ENCODE measurements around the gene MAD1L1. TPM values are rescaled to one million over a fixed set of nuclear protein-coding genes. Genes with fewer than 3 reads are reported as not detected.

MAD1L1 gene
- total RNA-seq, 2 experiments from 2014 or later: 58.3 to 65.3 TPM

GRCh38 chr7:2254429-2255144 is 21.8 kb upstream of the MAD1L1 start:
- intact Hi-C loops (cut with micrococcal nuclease; ENCODE audit: unreplicated experiment): no loop called here
- Histone ChIP-seq H3K79me2 (ENCODE audit: insufficient read depth, low read depth, low read length) (no peaks in the 10 kb centered on the region), H3K4me2 (ENCODE audit: low read length) (no peak overlapping the region), H3K27ac (ENCODE audit: low read depth, low read length, poor library complexity, severe bottlenecking) (no peak overlapping the region), H3K4me1 (ENCODE audit: insufficient read depth, low read length, poor library complexity, severe bottlenecking) (peaks cover 13% of the 10 kb centered on the region), H3K4me3 (ENCODE audit: low read depth, low read length, poor library complexity, severe bottlenecking) (no peak overlapping the region), H3K9me2 (ENCODE audit: insufficient read depth, low read length) (no peaks in the 10 kb centered on the region), H3K9me3 (ENCODE audit: low read length) (no peaks in the 10 kb centered on the region), H3K36me3 (ENCODE audit: insufficient read depth, low read length) (peaks cover 32% of the 10 kb centered on the region; the same call in 1 of the 2 replicates), H2AFZ (ENCODE audit: low read length) (no peak overlapping the region), H4K20me1 (ENCODE audit: insufficient read depth, low read length) (no peaks in the 10 kb centered on the region)
- ChIA-PET CTCF (ENCODE audit: unreplicated experiment) (no interaction called here), POLR2A (no interaction called here)
- TF ChIP-seq CTCF (conservative IDR thresholded peaks at IDR 0.05; ENCODE audit: low read length) (no peak), EZH2phosphoT487 (IDR thresholded peaks at IDR 0.05; ENCODE audit: borderline replicate concordance, low read depth, low read length) (no peak)
- BruUV-seq (replicated peaks): no TSS peak
- DNase-seq (ENCODE audit: low spot score): no peak

- H3K4me2 ChIP-seq (ENCODE audit: low read length): no peak overlapping the region
- no peak overlapping the region for H3K27ac ChIP-seq (ENCODE audit: low read depth, low read length, poor library complexity, severe bottlenecking)
- H2AFZ ChIP-seq (ENCODE audit: low read length): no peak overlapping the region
- H3K36me3 ChIP-seq (ENCODE audit: insufficient read depth, low read length): peaks cover 32% of the 10 kb centered on the region; the same call in 1 of the 2 replicates
- no peak overlapping the region for H3K4me3 ChIP-seq (ENCODE audit: low read depth, low read length, poor library complexity, severe bottlenecking)
- H3K4me1 ChIP-seq (ENCODE audit: insufficient read depth, low read length, poor library complexity, severe bottlenecking): peaks cover 4% of the 10 kb centered on the region
- no peaks in the 10 kb centered on the region for H3K9me3 ChIP-seq (ENCODE audit: low read length)
- no peaks in the 10 kb centered on the region for H3K9me2 ChIP-seq (ENCODE audit: insufficient read depth, low read length)
- intact Hi-C loops (cut with micrococcal nuclease; ENCODE audit: unreplicated experiment): no loop called here
- ChIA-PET CTCF (ENCODE audit: unreplicated experiment) (no interaction called here), POLR2A (no interaction called here)
- H3K79me2 ChIP-seq (ENCODE audit: insufficient read depth, low read depth, low read length): no peaks in the 10 kb centered on the region
- no TSS peak for BruUV-seq (replicated peaks)
- TF ChIP-seq EZH2phosphoT487 (IDR thresholded peaks at IDR 0.05; ENCODE audit: borderline replicate concordance, low read depth, low read length) (no peak), CTCF (conservative IDR thresholded peaks at IDR 0.05; ENCODE audit: low read length) (no peak)
- no peak for DNase-seq (ENCODE audit: low spot score)
- H4K20me1 ChIP-seq (ENCODE audit: insufficient read depth, low read length): no peaks in the 10 kb centered on the region
These were observed 20.9 kb upstream of the MAD1L1 start for GRCh38 chr7:2253525-2254244.

- Histone ChIP-seq H3K27ac (ENCODE audit: low read depth, low read length, poor library complexity, severe bottlenecking) (no peak overlapping the region), H3K36me3 (ENCODE audit: insufficient read depth, low read length) (peaks cover 32% of the 10 kb centered on the region; the same call in 1 of the 2 replicates), H3K4me3 (ENCODE audit: low read depth, low read length, poor library complexity, severe bottlenecking) (no peak overlapping the region), H4K20me1 (ENCODE audit: insufficient read depth, low read length) (no peaks in the 10 kb centered on the region), H3K4me2 (ENCODE audit: low read length) (no peak overlapping the region), H3K9me2 (ENCODE audit: insufficient read depth, low read length) (no peaks in the 10 kb centered on the region), H3K79me2 (ENCODE audit: insufficient read depth, low read depth, low read length) (no peaks in the 10 kb centered on the region), H2AFZ (ENCODE audit: low read length) (no peak overlapping the region), H3K9me3 (ENCODE audit: low read length) (no peaks in the 10 kb centered on the region), H3K4me1 (ENCODE audit: insufficient read depth, low read length, poor library complexity, severe bottlenecking) (no peaks in the 10 kb centered on the region)
- no TSS peak for BruUV-seq (replicated peaks)
- TF ChIP-seq EZH2phosphoT487 (IDR thresholded peaks at IDR 0.05; ENCODE audit: borderline replicate concordance, low read depth, low read length): no peak
- TF ChIP-seq CTCF (conservative IDR thresholded peaks at IDR 0.05; ENCODE audit: low read length): no peak
- intact Hi-C loops (cut with micrococcal nuclease; ENCODE audit: unreplicated experiment): no loop called here
- DNase-seq (ENCODE audit: low spot score): no peak
- CTCF ChIA-PET (ENCODE audit: unreplicated experiment): no interaction called here
- POLR2A ChIA-PET: no interaction called here
These were observed 20.3 kb upstream of the MAD1L1 start for GRCh38 chr7:2253021-2253420.

Data from OCI-LY7 (cell line).